HG03139 (cell line): Measurements from ENCODE around the gene PEX5L.
"Not testable (repeated sequence)": the region's sequence is repeated elsewhere in the genome, so short reads cannot be mapped to it uniquely, and the experiment has no call there.

Experiments used
- ATAC-seq: cut with Tn5 transposase; IDR thresholded peaks from one replicate; pipeline ENCODE4 v1.9.1; 2021; ENCODE audit not compliant: unreplicated experiment

Gene PEX5L

GRCh38 chr3:179788996-179789395, 247.7 kb downstream of the PEX5L start:
- ATAC-seq = no peak

GRCh38 chr3:179782841-179783240, 253.9 kb downstream of the PEX5L start:
- not testable (repeated sequence) for ATAC-seq

GRCh38 chr3:179775416-179776122, 261.2 kb downstream of the PEX5L start:
- ATAC-seq = no peak

GRCh38 chr3:179772297-179772696, 264.4 kb downstream of the PEX5L start:
- ATAC-seq = no peak

GRCh38 chr3:179771797-179772196, 264.9 kb downstream of the PEX5L start:
- no peak for ATAC-seq

GRCh38 chr3:179769411-179770247, 267.1 kb downstream of the PEX5L start:
- ATAC-seq = no peak

- ATAC-seq = no peak
Observed at GRCh38 chr3:179768080-179768479, 268.7 kb downstream of the PEX5L start.

GRCh38 chr3:179766416-179767133, 270.2 kb downstream of the PEX5L start:
- no peak for ATAC-seq

GRCh38 chr3:179765396-179765795, 271.3 kb downstream of the PEX5L start:
- ATAC-seq = no peak

- ATAC-seq = no peak
Observed at GRCh38 chr3:179760944-179761343, 275.8 kb downstream of the PEX5L start.

- peak; percentile 64 for ATAC-seq
Observed at GRCh38 chr3:179750720-179751328, 285.9 kb downstream of the PEX5L start.

- ATAC-seq = no peak
Observed at GRCh38 chr3:179745716-179746115, 291.0 kb downstream of the PEX5L start.

GRCh38 chr3:179745079-179745478, 291.7 kb downstream of the PEX5L start:
- no peak for ATAC-seq
